Measurements from ENCODE around the gene PCSK7. TPM values are rescaled to one million over a fixed set of nuclear protein-coding genes. Genes with fewer than 3 reads are reported as not detected.
"Not testable (repeated sequence)": the region's sequence is repeated elsewhere in the genome, so short reads cannot be mapped to it uniquely, and the experiment has no call there.

The PCSK7 gene, protein sequence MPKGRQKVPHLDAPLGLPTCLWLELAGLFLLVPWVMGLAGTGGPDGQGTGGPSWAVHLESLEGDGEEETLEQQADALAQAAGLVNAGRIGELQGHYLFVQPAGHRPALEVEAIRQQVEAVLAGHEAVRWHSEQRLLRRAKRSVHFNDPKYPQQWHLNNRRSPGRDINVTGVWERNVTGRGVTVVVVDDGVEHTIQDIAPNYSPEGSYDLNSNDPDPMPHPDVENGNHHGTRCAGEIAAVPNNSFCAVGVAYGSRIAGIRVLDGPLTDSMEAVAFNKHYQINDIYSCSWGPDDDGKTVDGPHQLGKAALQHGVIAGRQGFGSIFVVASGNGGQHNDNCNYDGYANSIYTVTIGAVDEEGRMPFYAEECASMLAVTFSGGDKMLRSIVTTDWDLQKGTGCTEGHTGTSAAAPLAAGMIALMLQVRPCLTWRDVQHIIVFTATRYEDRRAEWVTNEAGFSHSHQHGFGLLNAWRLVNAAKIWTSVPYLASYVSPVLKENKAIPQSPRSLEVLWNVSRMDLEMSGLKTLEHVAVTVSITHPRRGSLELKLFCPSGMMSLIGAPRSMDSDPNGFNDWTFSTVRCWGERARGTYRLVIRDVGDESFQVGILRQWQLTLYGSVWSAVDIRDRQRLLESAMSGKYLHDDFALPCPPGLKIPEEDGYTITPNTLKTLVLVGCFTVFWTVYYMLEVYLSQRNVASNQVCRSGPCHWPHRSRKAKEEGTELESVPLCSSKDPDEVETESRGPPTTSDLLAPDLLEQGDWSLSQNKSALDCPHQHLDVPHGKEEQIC
- total RNA-seq, result 43.6 and 46.6 TPM in 2 replicates
- polyA plus RNA-seq, result 31.6 and 31.7 TPM in 2 replicates

GRCh38 chr11:117231842-117232091 is at the start of gene PCSK7:
Gene PCSK7 (minus strand): TSS chr11:117232073. CDS start chr11:117229844, 2,229 bp downstream.
- H3K9me3 ChIP-seq (ENCODE audit: low read depth), result no peaks in the 10 kb centered on the region
- peaks cover 9% of the 10 kb centered on the region for H3K36me3 ChIP-seq
- H3K4me3 ChIP-seq, result peak within 1 kb of the TSS; percentile 99
- H3K27me3 ChIP-seq, result no peaks in the 10 kb centered on the region
- DNase-seq (ENCODE audit: low read depth in 1 of 2, low spot score in 1 of 2), result no peak
- H3K4me1 ChIP-seq (ENCODE audit: low read depth), result no peaks in the 10 kb centered on the region
- TF ChIP-seq CTCF (IDR thresholded peaks at IDR 0.05; ENCODE audit: low read depth, low read length), result no peak
- peak within 1 kb of the TSS; percentile 88 for H3K27ac ChIP-seq

DNA sequence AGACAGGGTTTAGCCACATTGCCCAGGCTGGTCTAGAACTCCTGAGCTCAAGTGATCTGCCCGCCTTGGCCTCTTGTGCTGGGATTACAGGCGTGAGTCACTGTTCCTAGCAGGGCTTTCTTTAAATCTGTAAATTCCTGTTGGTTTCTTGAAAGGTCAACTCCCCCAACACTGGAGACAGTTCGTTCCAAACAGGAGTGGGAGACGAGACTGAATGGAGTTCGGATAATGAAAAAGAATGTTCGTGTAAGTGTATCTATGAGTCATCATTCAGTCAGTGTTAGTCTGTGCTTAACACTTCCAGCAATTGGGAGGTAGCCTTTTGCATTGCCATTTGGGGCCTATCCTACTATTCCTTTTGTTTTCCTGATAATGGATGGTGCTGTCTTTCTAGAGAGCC is 49.3 kb upstream of the PCSK7 start:
- H3K36me3 ChIP-seq, result peaks cover 33% of the 10 kb centered on the region
- H3K4me1 ChIP-seq (ENCODE audit: low read depth), result peaks cover 19% of the 10 kb centered on the region
- no peak overlapping the region for H3K4me3 ChIP-seq
- no peak for TF ChIP-seq CTCF (IDR thresholded peaks at IDR 0.05; ENCODE audit: low read depth, low read length)
- DNase-seq (ENCODE audit: low read depth in 1 of 2, low spot score in 1 of 2), result peak in 1 of 2 donors; percentile 98
- H3K27me3 ChIP-seq, result no peaks in the 10 kb centered on the region
- peak overlapping the region; percentile 54 for H3K27ac ChIP-seq
- H3K9me3 ChIP-seq (ENCODE audit: low read depth), result no peaks in the 10 kb centered on the region

DNA sequence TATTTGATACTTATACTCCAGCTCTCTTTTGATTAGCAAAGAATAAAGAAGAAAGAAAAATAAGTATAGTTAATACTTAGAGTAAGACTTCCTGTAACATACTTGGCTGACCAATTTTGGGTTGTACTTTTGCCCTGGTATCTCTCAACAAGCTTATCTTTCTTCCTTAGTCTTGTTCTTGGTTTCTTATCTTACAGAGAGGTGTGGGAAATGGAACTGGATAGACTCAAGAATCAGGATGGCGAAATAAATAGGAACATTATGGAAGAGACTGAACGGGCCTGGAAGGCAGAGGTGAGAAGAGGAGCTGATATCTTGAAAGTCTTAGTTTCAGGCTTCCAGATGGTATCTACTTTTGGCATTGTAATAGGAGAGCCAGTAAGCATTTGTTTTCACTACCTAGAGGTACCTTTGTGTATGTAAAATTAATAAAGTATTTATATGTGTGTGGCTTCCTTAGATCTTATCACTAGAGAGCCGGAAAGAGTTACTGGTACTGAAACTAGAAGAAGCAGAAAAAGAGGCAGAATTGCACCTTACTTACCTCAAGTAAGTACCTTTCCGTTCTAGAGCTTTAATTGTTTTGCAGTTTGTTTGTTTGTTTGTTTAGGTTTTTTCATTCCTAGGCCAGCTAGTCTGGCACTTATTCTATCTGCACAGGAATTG is 48.0 kb upstream of the PCSK7 start:
- peaks cover 26% of the 10 kb centered on the region for H3K36me3 ChIP-seq
- TF ChIP-seq CTCF (IDR thresholded peaks at IDR 0.05; ENCODE audit: low read depth, low read length), result no peak
- DNase-seq (ENCODE audit: low read depth in 1 of 2, low spot score in 1 of 2), result peak; percentile 23 to 58
- peaks cover 19% of the 10 kb centered on the region for H3K4me1 ChIP-seq (ENCODE audit: low read depth)
- no peaks in the 10 kb centered on the region for H3K9me3 ChIP-seq (ENCODE audit: low read depth)
- H3K4me3 ChIP-seq, result no peak overlapping the region
- peak overlapping the region; percentile 77 for H3K27ac ChIP-seq
- H3K27me3 ChIP-seq, result no peaks in the 10 kb centered on the region

DNA sequence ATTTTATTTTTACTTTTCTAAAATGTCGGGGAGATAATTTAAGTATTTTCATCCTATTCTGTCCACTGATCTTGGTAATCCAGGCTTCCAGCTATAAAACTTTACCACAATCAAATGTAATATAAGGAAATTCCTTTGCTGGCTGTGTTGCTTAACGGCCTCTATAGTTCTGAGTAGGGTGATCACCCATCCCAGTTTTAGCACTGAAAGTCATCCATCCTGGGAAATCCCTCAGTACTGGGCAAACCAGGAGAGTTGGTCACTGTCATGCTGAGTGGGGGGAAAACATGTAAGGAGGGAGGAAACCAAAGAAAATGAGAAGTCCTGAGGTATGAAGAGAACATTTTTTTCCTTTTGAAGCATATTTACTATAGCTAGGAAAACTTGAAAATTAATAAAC is 46.5 kb upstream of the PCSK7 start:
- TF ChIP-seq CTCF (IDR thresholded peaks at IDR 0.05; ENCODE audit: low read depth, low read length), result no peak
- peaks cover 19% of the 10 kb centered on the region for H3K4me1 ChIP-seq (ENCODE audit: low read depth)
- peak overlapping the region; percentile 54 for H3K27ac ChIP-seq
- H3K4me3 ChIP-seq, result no peak overlapping the region
- no peaks in the 10 kb centered on the region for H3K27me3 ChIP-seq
- H3K36me3 ChIP-seq, result peaks cover 13% of the 10 kb centered on the region
- no peaks in the 10 kb centered on the region for H3K9me3 ChIP-seq (ENCODE audit: low read depth)
- DNase-seq (ENCODE audit: low read depth in 1 of 2, low spot score in 1 of 2), result no peak

GRCh38 chr11:117273550-117274289 is 41.8 kb upstream of the PCSK7 start:
- DNase-seq (ENCODE audit: low read depth in 1 of 2, low spot score in 1 of 2), result peak in 1 of 2 donors; percentile 83
- H3K27me3 ChIP-seq, result no peaks in the 10 kb centered on the region

GRCh38 chr11:117272175-117272574 is 40.3 kb upstream of the PCSK7 start:
- H3K9me3 ChIP-seq (ENCODE audit: low read depth); H3K27ac ChIP-seq; H3K36me3 ChIP-seq; H3K27me3 ChIP-seq; H3K4me3 ChIP-seq; DNase-seq (ENCODE audit: low read depth in 1 of 2, low spot score in 1 of 2): not testable (repeated sequence)
- peaks cover 12% of the 10 kb centered on the region for H3K4me1 ChIP-seq (ENCODE audit: low read depth)

More at GRCh38 chr11:117273550-117274289, 41.8 kb upstream of the PCSK7 start:
- Histone ChIP-seq H3K27ac (no peak overlapping the region), H3K36me3 (no peaks in the 10 kb centered on the region), H3K4me3 (no peak overlapping the region), H3K9me3 (ENCODE audit: low read depth) (no peaks in the 10 kb centered on the region), H3K4me1 (ENCODE audit: low read depth) (peaks cover 3% of the 10 kb centered on the region)
- no peak for TF ChIP-seq CTCF (IDR thresholded peaks at IDR 0.05; ENCODE audit: low read depth, low read length)
